Measurements from ENCODE around the gene NLGN1. TPM values are rescaled to one million over a fixed set of nuclear protein-coding genes. Genes with fewer than 3 reads are reported as not detected.

NLGN1 gene
- polyA plus RNA-seq, 6 donors from 2014 or later, result not detected

GRCh38 chr3:174295306-174296092 is 898.0 kb downstream of the NLGN1 start:
- no peak for DNase-seq
- Mint-ChIP-seq H3K27me3 (no peaks in the 10 kb centered on the region), H3K36me3 (no peaks in the 10 kb centered on the region), H3K4me1 (no peaks in the 10 kb centered on the region), H3K4me3 (no peak overlapping the region), H3K27ac (no peak overlapping the region), H3K9me3 (peaks cover 0 to 13% (median 0%) of the 10 kb centered on the region in 7 donors)
- no peak for ATAC-seq (ENCODE audit: low read depth in 2 of 2)

- ATAC-seq (ENCODE audit: low read depth in 2 of 2) (no peak), DNase-seq (no peak)
- Mint-ChIP-seq H3K4me3 (no peak overlapping the region), H3K27ac (no peak overlapping the region), H3K27me3 (no peaks in the 10 kb centered on the region), H3K9me3 (peaks cover 0 to 17% (median 4%) of the 10 kb centered on the region in 7 donors), H3K36me3 (no peaks in the 10 kb centered on the region), H3K4me1 (no peaks in the 10 kb centered on the region)
Observed at GRCh38 chr3:174302746-174303315, 905.3 kb downstream of the NLGN1 start.

- H3K36me3 Mint-ChIP-seq, result no peaks in the 10 kb centered on the region
- no peaks in the 10 kb centered on the region for H3K4me1 Mint-ChIP-seq
- no peak for ATAC-seq (ENCODE audit: low read depth in 2 of 2)
- H3K9me3 Mint-ChIP-seq, result peaks cover 0 to 17% (median 4%) of the 10 kb centered on the region in 7 donors
- no peak for DNase-seq
- H3K27me3 Mint-ChIP-seq, result no peaks in the 10 kb centered on the region
- no peak overlapping the region for H3K27ac Mint-ChIP-seq
- no peak overlapping the region for H3K4me3 Mint-ChIP-seq
Observed at GRCh38 chr3:174303907-174304560, 906.5 kb downstream of the NLGN1 start.

- peaks cover 0 to 14% (median 3%) of the 10 kb centered on the region in 7 donors for H3K9me3 Mint-ChIP-seq
- ATAC-seq (ENCODE audit: low read depth in 2 of 2), result no peak
- no peaks in the 10 kb centered on the region for H3K4me1 Mint-ChIP-seq
- H3K27ac Mint-ChIP-seq, result no peak overlapping the region
- no peak overlapping the region for H3K4me3 Mint-ChIP-seq
- no peak for DNase-seq
- H3K27me3 Mint-ChIP-seq, result no peaks in the 10 kb centered on the region
- H3K36me3 Mint-ChIP-seq, result no peaks in the 10 kb centered on the region
Observed at GRCh38 chr3:174308736-174309135, 911.2 kb downstream of the NLGN1 start.

- no peak overlapping the region for H3K4me3 Mint-ChIP-seq
- no peaks in the 10 kb centered on the region for H3K27me3 Mint-ChIP-seq
- no peaks in the 10 kb centered on the region for H3K36me3 Mint-ChIP-seq
- no peak for ATAC-seq (ENCODE audit: low read depth in 2 of 2)
- no peak for DNase-seq
- H3K9me3 Mint-ChIP-seq, result peaks cover 0 to 9% (median 2%) of the 10 kb centered on the region in 7 donors
- no peaks in the 10 kb centered on the region for H3K4me1 Mint-ChIP-seq
- H3K27ac Mint-ChIP-seq, result no peak overlapping the region
Observed at GRCh38 chr3:174310475-174310983, 913.0 kb downstream of the NLGN1 start.

- no peak overlapping the region for H3K27ac Mint-ChIP-seq
Observed at GRCh38 chr3:174315225-174315624, 917.7 kb downstream of the NLGN1 start.

GRCh38 chr3:174317005-174317404 is 919.5 kb downstream of the NLGN1 start:
- H3K9me3 Mint-ChIP-seq, result peaks cover 4 to 21% (median 12%) of the 10 kb centered on the region in 7 donors
- H3K27me3 Mint-ChIP-seq, result no peaks in the 10 kb centered on the region
- H3K4me1 Mint-ChIP-seq, result no peaks in the 10 kb centered on the region
- H3K4me3 Mint-ChIP-seq, result no peak overlapping the region
- H3K27ac Mint-ChIP-seq, result no peak overlapping the region
- DNase-seq (no peak), ATAC-seq (ENCODE audit: low read depth in 2 of 2) (no peak)
- H3K36me3 Mint-ChIP-seq, result no peaks in the 10 kb centered on the region

More at GRCh38 chr3:174315225-174315624, 917.7 kb downstream of the NLGN1 start:
- Mint-ChIP-seq H3K4me3 (no peak overlapping the region), H3K36me3 (no peaks in the 10 kb centered on the region), H3K27me3 (no peaks in the 10 kb centered on the region), H3K4me1 (no peaks in the 10 kb centered on the region), H3K9me3 (peaks cover 0 to 17% (median 7%) of the 10 kb centered on the region in 7 donors)
- no peak for ATAC-seq (ENCODE audit: low read depth in 2 of 2)
- no peak for DNase-seq

GRCh38 chr3:174318181-174318580 is 920.6 kb downstream of the NLGN1 start:
- no peak overlapping the region for H3K27ac Mint-ChIP-seq
- no peaks in the 10 kb centered on the region for H3K36me3 Mint-ChIP-seq
- peaks cover 4 to 21% (median 15%) of the 10 kb centered on the region in 7 donors for H3K9me3 Mint-ChIP-seq
- no peak overlapping the region for H3K4me3 Mint-ChIP-seq
- no peaks in the 10 kb centered on the region for H3K27me3 Mint-ChIP-seq
- no peaks in the 10 kb centered on the region for H3K4me1 Mint-ChIP-seq
- no peak for DNase-seq
- no peak for ATAC-seq (ENCODE audit: low read depth in 2 of 2)

- ATAC-seq (ENCODE audit: low read depth in 2 of 2), result no peak
- Mint-ChIP-seq H3K36me3 (no peaks in the 10 kb centered on the region), H3K4me3 (no peak overlapping the region), H3K27me3 (no peaks in the 10 kb centered on the region), H3K9me3 (peaks cover 4 to 21% (median 15%) of the 10 kb centered on the region in 7 donors), H3K27ac (no peak overlapping the region), H3K4me1 (no peaks in the 10 kb centered on the region)
- DNase-seq, result no peak
Observed at GRCh38 chr3:174321548-174321947, 924.0 kb downstream of the NLGN1 start.

GRCh38 chr3:174322789-174323188 is 925.2 kb downstream of the NLGN1 start:
- ATAC-seq (ENCODE audit: low read depth in 2 of 2) (no peak), DNase-seq (no peak)
- Mint-ChIP-seq H3K27ac (no peak overlapping the region), H3K9me3 (peaks cover 4 to 21% (median 15%) of the 10 kb centered on the region in 7 donors), H3K27me3 (no peaks in the 10 kb centered on the region), H3K4me3 (no peak overlapping the region), H3K4me1 (no peaks in the 10 kb centered on the region), H3K36me3 (no peaks in the 10 kb centered on the region)

GRCh38 chr3:174325171-174325570 is 927.6 kb downstream of the NLGN1 start:
- H3K27ac Mint-ChIP-seq, result no peak overlapping the region
- H3K4me1 Mint-ChIP-seq, result no peaks in the 10 kb centered on the region
- H3K36me3 Mint-ChIP-seq, result no peaks in the 10 kb centered on the region
- ATAC-seq (ENCODE audit: low read depth in 2 of 2) (no peak), DNase-seq (no peak)
- H3K4me3 Mint-ChIP-seq, result no peak overlapping the region
- peaks cover 4 to 18% (median 8%) of the 10 kb centered on the region in 7 donors for H3K9me3 Mint-ChIP-seq
- H3K27me3 Mint-ChIP-seq, result no peaks in the 10 kb centered on the region

GRCh38 chr3:174325834-174326700 is 928.5 kb downstream of the NLGN1 start:
- Mint-ChIP-seq H3K36me3 (no peaks in the 10 kb centered on the region), H3K27ac (peak overlapping the region in 1 of 6 donors; percentile 15), H3K9me3 (peaks cover 0 to 13% (median 5%) of the 10 kb centered on the region in 7 donors), H3K27me3 (no peaks in the 10 kb centered on the region), H3K4me1 (no peaks in the 10 kb centered on the region), H3K4me3 (no peak overlapping the region)
- ATAC-seq (ENCODE audit: low read depth in 2 of 2) (no peak), DNase-seq (no peak)

GRCh38 chr3:174329321-174329720 is 931.8 kb downstream of the NLGN1 start:
- Mint-ChIP-seq H3K4me3 (no peak overlapping the region), H3K27me3 (no peaks in the 10 kb centered on the region), H3K27ac (no peak overlapping the region), H3K4me1 (no peaks in the 10 kb centered on the region), H3K36me3 (no peaks in the 10 kb centered on the region), H3K9me3 (peaks cover 0 to 11% (median 5%) of the 10 kb centered on the region in 7 donors)
- DNase-seq, result no peak
- ATAC-seq (ENCODE audit: low read depth in 2 of 2), result no peak
